CD4-positive, alpha-beta T cell treated with Interleukin-17A for 4 hours (primary cell): Measurements from ENCODE around the gene IDH3G.

ENCODE experiments used
- DNase-seq: peaks from one replicate; pipeline ENCODE4 v3.0.0-alpha.2; 2020; ENCODE audit warnings: mixed read lengths

IDH3G gene

GRCh38 chrX:153784325-153784967 lies 9.7 kb downstream of the IDH3G start:
- DNase-seq: no peak

DNA sequence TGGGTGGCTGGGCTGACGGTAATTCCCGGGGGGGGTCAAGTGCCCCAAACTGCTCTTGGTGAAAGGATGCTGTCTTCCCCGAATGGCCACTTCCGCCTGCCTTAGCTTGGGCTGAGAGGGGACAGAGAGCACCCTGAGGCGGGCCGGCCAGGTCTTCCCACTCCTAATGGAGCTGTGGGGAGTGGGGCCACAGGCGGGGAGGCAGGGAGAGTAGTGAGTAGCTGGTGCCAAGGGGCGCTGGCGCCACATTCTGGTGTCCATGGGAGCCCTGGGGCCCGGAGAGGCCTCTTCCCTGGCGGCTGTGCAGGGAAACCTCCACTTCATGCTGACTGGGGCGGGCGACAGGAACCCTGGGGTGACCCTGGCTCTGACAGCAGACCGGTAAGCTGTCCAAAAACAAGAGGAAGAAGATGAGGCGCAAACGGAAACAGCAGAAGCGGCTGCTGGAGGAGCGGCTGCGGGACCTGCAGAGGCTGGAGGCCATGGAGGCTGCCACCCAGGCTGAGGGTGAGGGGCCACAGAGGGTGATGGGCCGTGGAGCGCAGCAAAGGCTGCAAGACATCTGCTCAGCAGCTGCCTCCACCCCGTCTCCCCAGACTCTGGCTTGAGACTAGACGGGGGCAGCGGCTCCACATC lies 10.7 kb downstream of the IDH3G start:
- no peak for DNase-seq

- DNase-seq: no peak
Observed at GRCh38 chrX:153782871-153783270, 11.3 kb downstream of the IDH3G start.

- DNase-seq: no peak
Observed at GRCh38 chrX:153782313-153782712, 11.9 kb downstream of the IDH3G start.

- DNase-seq: no peak
Observed at GRCh38 chrX:153781428-153782047, 12.6 kb downstream of the IDH3G start.

DNA sequence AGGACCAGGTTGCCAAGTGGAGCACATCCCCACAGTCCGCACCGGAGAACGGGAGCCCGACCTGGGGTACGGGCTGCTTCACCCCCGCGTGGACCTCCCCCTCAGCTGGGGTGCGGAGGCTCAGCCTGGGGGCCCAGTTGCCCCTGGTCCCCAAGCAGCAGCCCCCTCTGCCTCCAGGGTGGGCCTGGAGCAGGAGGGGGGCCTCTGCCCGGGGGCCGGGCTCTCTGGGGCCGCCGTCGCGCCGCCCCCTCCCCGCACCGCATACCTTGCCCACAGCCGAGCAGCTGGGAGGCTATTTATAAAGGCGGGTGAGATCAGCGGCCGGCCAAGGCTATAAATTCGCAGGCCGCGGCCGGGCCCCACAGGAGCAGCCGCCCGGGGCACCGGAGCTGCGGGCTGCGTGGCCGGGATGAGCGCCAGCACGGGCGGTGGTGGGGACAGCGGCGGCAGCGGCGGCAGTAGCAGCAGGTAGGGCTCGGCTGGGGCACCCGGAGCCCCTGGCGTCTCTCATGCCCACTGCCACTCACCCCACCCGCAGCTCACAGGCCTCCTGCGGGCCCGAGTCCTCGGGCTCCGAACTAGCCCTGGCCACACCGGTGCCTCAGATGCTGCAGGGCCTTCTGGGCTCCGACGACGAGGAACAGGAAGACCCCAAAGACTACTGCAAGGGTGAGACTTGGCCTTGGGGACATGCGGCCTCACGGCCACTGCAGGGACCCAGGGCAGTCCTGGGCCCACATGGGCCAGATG lies 13.3 kb downstream of the IDH3G start, which contains the start of gene SRPK3:
SRPK3 (plus strand) TSS at position 364 of the 750 bp plus-strand sequence; CDS start at position 410, 46 bp downstream.
- DNase-seq: no peak

GRCh38 chrX:153779891-153780677 lies 14.1 kb downstream of the IDH3G start:
- no peak for DNase-seq

GRCh38 chrX:153778684-153779101 lies 15.5 kb downstream of the IDH3G start:
- DNase-seq: no peak

GRCh38 chrX:153778181-153778580 lies 16.0 kb downstream of the IDH3G start:
- no peak for DNase-seq

GRCh38 chrX:153777261-153778090 lies 16.7 kb downstream of the IDH3G start:
- no peak for DNase-seq

GRCh38 chrX:153776611-153777045 lies 17.5 kb downstream of the IDH3G start:
- DNase-seq: no peak

GRCh38 chrX:153776120-153776599 lies 18.0 kb downstream of the IDH3G start:
- DNase-seq: no peak

DNA sequence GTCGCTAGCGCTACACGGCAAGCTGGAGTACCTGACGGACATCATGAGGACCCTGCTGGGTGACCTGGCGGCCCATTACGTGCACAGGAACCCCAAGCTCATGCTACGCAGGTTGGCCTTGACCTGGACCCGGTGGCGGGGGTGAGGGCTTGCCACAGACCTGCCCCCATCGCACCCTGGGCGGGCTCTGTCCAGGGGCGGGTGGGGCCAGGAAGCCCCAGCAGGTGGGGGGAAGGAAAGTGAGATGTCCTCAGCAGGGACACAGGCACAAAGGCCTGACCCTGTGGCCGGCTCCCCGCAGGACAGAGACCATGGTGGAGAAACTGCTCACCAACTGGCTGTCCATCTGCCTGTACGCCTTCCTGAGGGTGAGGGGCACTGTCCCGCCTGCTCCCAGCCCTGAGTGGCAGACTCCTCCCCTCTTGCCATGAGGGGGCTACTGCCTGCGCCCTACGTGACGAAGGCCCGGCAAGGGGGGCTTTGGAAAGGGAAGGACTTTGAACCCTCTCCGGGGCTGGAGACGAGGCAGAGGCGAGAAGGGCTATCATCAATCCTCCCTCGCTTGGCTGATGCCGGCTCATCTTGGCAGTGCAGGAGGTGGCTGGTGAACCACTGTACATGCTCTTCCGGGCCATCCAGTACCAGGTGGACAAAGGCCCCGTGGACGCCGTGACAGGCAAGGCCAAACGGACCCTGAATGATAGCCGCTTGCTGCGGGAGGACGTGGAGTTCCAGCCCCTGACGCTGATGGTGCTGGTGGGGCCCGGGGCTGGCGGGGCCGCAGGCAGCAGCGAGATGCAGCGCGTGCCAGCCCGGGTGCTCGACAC lies 18.7 kb downstream of the IDH3G start:
- peak; percentile 2 for DNase-seq

DNA sequence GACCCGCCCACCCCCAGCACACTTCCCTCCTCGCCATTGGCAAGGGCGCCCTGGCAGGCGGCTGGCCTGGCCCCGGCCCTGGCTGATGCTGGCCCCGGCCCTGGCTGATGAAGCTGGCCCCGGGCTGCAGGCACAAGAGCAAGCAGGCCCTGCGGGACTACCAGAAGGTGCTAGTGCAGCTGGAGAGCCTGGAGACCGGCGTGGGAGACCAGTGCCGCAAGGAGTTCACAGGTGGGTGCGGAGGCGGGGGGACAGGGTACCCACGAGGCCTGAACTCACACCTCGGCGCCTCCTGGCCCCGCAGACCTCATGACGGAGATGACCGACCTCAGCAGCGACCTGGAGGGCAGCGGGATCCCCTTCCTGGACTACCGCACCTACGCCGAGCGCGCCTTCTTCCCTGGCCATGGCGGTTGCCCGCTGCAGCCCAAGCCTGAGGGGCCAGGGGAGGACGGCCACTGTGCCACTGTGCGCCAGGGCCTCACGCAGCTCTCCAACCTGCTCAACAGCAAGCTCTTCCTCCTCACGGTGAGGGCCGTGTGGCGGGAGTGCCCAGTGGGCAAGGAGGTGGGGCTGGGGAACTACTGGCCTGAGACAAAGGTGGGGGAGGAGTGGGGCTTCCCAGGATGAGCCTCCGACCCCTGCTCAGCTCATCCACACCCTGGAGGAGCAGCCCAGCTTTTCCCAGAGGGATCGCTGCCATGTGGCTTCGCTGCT lies 19.4 kb downstream of the IDH3G start:
- DNase-seq: peak; percentile 2

DNA sequence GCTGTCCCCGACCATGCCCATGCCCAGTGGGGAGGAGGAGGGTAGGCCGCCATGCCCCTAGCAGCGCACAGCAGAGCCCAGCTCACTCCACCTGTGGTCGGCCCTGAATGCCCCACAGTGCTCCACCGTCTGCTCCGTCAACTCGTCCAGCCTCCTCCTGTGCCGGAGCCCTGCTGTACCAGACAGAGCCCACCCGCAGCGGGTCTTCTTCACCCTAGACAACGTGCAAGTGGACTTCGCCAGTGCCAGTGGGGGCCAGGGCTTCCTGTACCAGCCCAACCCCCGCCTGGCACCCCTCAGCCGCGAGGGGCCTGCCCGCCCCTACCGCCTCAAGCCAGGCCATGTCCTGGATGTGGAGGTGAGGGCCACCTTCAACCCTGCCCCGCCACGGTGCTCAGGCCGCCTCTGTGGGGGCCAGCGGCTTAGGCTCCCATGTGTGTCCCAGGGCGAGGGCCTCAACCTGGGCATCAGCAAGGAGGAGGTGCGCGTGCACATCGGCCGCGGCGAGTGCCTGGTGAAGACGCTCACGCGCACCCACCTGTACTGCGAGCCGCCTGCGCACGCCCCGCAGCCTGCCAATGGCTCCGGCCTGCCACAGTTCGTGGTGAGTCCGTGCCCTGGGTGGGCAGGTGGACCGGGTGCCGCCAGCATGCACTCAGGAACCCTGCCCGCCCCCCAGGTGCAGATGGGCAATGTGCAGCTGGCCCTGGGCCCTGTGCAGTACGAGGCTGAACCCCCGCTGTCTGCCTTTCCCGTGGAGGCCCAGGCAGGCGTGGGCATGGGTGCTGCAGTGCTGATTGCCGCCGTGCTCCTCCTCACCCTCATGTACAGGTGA lies 20.2 kb downstream of the IDH3G start:
- DNase-seq: no peak

GRCh38 chrX:153773218-153773611 lies 21.0 kb downstream of the IDH3G start:
- DNase-seq: no peak

DNA sequence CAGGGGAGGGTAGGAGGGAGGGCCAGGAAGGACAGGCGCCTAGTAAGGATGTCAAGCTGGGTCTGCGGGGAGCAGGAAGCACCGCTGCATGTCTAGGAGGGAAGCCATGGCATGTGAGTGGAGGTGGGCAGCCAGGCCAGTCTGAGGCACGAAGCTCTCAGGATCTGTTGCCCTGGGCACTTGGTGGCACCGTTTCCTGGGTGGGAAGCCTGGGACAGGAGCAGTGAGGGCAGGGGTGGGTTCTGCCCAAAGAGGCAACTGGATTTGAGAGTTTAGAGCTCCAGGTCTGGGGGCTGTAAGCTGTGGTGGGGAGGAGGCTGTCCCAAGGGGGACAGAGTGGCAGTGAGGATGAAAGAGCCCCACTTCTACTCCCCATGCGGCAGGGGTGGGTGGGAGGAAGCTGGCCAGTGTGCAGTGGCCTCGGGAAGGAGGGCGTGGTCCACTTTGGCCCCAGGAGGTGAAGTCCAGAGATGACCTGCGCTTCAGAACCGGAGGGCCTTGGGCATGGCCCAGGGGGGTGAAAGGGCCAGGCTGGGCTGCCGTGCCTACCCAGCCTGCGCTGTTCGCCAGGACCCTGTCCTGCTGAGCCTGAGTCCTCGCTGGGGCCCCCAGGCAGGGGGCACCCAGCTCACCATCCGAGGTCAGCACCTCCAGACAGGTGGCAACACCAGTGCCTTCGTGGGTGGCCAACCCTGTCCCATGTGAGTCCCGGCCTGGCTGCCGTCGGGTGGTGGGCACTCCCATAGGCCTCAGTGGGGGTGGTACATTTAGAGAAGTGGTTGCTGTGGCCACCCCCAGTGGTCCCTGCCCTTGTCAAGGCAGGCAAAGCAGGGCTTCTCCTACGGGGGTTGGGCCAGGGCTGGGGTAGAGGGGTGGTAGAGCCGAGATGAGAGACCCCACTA lies 21.6 kb downstream of the IDH3G start:
- DNase-seq: peak; percentile 2
